Activated CD4-positive, alpha-beta T cell treated with anti-CD3 and anti-CD28 coated beads for 24 hours (primary cell): ENCODE results near the gene TMEM121B.

Experiments used
- DNase-seq, 2 donors: peaks; one replicate each; pipeline ENCODE4 v3.0.0-alpha.2; 2020; ENCODE audit warnings: low read depth in 2 of 2

The TMEM121B gene

DNA sequence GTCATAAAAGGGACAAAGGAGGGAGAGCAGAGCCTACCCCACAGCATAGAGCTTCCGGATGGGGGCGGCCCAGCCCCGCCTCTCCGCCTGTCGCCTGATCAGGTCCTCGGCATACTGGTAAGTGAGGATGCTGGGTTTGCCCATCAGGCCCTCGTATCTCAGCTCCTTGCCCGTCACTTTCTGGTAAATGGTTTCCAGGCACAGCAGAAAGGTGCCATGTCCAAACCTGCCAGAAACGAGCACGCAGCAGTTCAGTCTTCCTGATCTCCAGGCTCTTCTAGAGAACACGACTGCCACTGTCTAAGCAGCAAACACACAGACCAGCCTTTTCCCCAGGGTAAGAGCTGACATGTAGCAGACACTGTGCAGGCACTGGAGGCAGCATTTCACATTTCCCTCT lies 17.4 kb upstream of the TMEM121B start:
- DNase-seq: no peak

DNA sequence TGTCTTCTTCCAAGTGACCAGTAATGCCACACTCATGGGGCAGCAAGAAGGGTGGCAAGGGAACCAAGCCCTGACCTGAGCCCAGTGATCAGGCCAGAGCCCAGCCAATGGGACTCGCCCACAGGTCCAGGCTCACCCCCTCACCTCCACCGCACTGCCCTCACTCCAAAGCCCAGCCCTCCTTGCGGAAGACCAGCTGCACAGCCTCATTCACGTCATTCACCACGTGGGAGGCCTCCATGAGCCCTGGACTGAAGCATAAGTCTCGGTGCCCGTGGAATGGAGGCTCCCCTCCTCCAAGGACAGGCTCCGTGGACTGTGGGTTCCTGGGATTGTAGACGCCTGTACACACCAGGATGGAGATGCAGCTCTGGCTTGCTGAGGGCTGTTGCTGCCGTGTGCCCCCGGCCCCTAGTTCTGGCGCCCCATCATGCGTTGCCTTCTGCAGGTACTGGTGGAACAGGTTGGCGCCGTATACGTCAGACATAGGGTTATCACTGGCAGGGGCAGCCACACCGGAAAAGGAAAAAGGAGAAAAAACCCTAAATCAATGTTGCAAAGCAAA lies 16.8 kb upstream of the TMEM121B start:
- no peak for DNase-seq

DNA sequence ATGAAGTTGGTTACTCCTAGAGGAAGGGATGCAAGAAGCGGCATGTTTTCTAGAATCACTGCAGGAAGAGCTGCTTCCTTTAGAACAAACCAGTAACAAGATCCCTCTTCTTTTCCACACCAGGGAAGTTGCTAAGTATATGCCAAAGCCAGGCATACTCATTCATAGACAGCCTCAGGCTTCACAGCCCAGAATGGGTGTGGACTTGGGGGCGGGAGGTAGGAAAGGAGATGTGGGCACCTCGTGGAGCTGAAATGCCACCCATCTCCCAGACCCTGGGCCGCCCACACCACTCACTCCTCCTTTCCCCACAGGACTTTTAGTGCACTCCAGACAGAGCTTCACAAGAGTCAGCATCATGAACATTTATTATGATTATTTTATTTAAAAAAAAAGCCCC lies 16.0 kb upstream of the TMEM121B start:
- DNase-seq: no peak

DNA sequence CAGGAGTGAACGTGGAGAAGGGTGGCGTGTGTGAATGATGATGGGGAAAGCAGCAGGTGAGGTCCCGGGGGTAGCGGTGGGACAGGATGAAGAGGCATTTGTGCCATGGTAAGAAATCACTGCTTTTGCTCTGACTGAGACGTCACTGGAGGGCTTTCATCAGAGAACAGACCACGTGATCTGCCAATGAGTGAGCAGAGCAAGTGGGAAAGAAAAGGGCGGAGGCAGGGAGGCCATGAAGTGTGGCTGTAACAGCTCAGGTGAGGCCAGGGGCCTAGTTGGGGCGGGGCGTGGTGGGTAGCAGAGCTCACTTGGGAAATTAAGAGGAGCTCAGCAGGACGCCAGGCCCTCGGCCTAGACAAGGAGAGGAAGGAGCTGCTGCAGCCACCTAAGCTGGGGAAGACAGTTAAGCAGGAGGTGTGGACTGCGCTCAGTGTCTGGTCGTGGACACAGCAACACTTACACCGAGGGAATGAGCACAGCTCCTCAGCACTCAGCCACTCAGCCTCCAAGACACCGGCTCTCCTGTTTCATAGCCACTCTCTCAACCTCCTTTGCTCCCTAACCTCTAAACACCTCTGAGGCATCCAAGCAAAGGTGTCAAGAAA lies 14.1 kb upstream of the TMEM121B start:
- DNase-seq: no peak

DNA sequence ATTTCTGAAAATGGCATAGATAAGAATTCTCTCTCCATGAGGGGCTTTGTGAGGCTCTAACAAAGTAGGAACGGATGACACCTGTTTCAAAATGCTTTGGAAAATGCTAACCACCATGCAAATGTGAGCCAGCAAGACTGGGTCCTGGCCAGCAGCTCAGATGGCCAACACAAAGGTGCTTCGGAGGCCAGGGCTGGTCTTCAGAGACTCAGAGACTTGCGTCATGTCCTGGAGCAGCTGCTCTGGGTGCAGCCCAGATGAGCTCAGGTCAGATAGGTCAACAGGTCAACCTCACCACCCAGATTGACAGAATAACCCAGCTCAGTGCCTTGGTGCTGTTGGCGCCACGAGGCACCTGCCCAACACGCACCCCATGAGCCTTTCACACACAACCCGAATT lies 12.0 kb upstream of the TMEM121B start:
- no peak for DNase-seq

DNA sequence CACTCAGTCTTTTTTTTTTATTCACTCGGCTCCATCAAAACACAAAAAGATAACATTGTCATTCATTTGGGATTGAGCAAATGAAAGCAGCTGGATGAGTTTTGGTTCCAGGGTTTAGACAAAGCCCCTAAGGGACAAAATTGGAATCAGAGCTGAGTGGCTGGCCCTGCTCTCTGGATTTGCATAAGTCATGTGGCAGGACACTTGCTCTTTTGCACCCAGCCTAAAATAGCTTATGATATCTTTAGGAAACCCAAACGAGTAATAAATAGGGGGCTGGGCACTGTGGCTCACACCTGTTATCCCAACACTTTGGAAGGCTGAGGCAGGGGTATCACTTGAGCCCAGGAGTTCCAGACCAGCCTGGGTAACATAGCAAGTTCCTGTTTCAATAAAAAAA lies 11.0 kb upstream of the TMEM121B start:
- DNase-seq: no peak

DNA sequence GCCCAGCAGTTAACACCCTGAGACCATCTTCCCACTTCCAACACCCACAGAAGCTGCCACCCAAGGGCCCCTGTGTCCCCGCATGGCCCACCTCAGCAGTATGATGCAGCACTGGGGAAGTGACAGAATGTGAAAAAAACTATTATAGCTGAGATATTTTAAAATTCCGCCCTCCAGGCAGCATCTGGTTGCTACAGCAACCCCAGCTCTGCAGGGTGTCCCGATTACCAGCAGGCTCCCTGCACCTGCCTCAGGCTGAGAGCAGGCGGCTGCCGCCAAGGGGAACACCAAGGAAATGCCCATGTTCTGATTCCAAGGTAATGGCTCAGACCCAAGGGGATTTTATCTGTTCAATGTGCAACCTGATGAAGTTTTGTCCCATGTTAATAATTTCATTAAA lies 10.5 kb upstream of the TMEM121B start:
- no peak for DNase-seq

DNA sequence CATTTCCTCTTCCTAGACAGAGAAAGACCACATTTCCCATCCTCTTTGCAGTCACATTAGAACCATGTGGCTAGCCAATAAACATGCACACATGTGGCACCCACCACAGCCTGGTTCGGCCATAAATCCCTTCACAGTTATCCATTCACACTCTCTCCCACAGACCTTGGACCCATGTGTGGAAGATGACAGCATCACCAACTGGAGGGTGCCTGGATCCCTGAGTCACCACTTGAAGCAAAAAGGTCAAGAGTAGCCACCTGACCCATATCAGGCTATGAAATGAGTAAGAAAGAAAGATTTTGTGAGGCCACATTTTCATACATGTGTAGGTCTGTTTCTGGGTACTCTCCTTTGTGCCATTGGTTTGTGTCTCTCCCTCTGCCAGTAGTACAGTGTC lies 9.0 kb upstream of the TMEM121B start:
- DNase-seq: no peak

DNA sequence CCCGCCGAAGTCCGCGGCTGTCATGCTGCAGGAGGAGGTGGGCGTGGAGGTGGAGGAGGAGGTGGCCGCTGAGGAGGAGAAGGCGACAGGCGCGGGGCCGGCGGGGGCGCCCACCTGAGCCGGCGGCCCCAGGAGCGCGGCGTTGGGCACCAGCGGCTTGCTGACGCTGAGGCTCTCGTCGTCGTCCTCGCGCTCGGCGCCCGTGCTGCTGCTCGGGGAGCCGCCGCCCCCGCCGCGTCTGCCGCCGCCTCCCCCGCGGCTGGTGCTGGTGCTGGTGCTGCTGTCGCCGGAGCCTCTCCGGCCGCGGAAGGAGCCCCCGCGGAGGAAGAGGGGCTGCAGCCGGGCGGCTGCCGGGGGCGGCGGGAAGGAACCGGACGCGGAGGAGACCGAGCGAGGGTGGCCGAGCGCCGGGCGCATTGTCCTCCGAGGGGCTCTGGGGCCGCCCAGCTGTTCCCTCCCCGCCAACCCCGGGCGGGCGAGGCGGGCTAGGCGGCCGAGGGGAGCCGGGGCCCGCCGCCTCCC lies 388 bp downstream of the TMEM121B start:
- no peak for DNase-seq

DNA sequence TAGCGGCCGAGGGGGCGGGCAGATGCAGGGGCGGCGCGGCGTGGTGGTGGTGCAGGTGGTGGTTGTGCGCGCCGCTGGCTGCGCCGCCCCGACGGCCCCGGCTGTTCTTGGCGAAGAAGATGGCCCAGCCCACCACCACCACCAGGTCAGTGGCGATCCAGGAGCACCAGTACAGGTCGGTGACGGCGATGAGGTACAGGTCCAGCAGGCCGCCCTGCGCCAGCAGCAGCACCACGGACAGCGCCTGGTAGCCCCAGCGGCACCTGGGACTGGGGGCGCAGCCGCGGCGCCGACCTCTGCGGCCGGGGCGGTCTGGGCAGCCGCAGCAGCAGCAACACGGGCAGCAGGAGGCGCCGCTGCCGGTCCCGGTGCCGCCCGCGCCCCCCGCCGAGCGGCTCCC lies 879 bp downstream of the TMEM121B start:
- DNase-seq: peak; percentile 35 to 40

DNA sequence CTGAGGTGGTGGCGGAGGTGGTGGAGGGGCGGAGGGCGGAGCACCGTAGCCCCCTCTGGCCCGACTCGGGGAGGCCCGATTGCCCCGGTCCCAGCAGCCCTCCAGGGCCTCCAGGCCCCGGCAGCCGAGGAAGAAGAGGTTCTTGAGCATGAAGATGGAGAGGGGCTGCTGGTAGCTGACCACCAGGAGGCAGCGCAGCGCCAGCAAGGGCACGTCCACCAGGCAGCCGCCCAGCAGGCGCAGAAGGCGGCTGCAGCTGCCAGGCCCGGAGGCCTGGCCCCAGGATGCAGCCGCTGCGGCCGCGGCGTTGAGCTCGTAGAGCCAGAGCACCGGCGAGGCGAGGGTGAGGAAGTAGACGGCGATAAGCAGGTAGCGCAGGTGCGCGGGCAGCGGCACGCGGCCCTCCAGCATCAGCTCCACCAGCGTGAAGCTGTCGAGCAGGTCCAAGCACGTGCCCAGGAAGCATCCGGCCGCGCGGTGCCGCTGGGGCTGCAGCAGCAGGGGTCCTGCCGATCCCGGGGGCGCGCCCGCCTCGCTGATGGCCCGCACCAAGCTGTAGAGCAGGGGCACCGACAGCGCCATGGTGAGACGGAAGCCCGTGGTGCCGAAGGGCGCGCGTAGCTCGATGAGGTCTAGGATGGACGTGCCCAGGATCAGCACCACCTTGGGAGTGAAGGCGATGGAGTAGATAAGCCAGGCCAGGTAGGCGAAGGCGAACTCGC lies 1.5 kb downstream of the TMEM121B start:
- DNase-seq: no peak

DNA sequence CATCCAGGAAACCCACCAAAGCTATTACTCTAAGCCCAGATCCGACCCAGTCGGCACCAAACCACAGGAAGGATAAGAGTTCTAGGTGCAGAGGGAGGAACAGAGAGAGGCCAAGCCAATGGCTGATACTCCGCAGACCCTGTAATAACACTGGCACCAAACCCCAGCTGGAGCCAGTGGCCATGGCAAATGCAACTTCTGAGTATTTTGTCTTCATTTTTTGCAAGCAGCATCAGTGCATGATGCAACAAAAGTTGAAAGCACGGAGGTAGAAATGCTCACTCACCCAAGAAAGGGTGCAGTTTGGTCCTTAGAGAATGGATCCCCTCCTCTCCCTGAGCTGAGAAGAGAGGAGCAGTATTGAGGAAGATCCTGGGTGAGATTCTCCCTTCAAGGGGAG lies 2.8 kb downstream of the TMEM121B start:
- DNase-seq: no peak

DNA sequence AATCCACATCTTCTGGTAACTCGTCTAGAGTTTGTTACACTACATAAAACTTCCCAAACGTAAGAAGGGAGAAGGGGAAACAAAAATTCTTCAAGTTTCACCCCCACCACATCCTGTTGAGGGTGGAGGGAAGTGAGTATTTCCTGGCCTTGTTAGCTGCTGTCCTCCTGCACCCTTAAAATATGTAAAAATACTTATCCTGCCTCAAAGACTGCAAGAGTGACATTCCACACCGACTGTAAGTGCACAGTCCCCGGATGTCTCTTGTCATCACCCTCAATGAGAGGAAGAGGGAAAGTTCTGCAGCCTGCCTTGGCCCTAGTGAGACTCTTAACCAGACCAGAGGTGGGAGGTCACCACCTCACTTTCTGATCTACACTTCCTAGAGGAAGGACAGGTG lies 3.3 kb downstream of the TMEM121B start:
- DNase-seq: no peak

DNA sequence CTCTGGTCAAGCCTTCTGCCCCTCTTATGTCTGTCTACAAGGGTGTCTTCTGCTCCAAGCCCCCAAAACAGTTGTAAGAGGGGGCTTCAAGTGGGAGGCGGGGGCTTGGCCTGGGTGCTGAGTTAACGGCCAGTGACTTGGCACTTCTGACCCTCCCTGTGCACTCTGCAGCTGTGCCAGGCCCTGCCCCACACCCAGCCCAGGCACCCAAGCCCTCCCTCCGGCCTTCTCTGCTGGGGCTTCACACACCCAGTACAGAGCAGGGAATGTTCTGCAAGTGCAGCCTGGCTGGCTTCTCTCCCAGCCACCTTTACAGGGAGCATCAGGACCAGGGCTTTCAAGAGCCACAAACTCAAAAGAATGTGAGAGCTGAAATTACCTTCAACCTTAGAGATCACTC lies 3.8 kb downstream of the TMEM121B start:
- DNase-seq: no peak

DNA sequence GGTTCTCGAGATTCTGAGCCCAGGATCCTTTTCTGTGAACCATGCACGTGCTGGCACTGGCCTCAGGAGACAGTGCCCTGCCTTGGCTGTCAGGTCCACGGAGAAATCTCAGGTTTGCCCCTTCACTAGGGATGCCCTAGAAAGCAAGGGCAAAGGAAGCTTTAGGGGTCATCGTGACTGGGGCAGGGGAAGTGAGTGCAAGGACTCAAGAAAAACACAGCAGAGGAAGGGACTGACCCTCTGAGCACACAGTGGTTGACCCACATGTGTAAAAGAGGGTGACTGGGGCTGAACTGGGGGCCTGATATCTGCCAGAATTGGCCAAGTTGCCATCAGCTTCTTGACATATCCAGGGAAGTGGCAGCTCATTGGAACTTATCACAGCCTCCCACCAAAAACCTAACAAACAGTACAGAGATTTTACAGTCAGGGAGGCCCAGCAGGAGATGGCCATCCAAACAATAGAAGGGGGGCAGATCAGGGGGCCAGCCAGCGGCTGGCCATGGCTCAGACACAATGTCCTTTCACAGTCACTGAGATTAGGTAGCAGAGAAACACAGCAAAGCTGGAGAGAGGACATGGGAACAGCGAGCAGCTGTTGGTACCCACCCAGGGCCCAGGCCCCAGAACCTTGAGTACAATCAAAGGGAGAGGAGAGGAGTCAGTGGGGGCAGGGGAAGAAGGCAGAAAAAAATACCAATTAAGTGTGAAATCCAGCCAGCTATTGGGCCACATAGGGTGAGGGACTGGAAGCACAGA lies 4.4 kb downstream of the TMEM121B start:
- no peak for DNase-seq

DNA sequence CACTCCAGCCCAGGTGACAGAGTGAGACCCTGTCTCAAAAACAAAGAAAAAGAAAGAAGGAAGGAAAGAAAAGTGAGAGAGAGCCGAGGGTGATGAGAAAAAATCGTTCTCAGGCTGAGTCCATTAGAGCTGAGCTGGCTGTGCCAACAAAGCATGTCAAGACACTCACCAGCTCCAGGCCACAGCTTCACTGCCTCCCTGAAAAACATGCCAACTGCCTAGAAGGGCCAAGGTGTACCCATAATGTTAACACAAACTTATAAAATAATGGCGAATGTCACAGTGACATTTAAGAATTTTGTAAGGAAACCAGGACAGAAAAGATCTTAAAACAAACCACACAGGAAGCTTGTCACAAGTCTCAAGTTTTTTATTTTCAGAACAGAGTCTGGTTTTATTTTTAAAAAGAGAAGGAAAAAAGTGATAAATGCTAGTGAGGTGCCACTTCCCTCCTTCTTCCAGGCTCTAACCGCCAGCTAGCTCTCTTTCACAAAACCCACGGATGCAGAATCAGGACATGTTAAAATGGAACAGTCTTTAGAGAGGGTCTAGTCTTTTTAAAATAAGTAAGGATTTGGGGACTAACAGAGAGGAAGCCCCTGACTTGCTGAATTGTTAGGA lies 5.1 kb downstream of the TMEM121B start:
- no peak for DNase-seq

DNA sequence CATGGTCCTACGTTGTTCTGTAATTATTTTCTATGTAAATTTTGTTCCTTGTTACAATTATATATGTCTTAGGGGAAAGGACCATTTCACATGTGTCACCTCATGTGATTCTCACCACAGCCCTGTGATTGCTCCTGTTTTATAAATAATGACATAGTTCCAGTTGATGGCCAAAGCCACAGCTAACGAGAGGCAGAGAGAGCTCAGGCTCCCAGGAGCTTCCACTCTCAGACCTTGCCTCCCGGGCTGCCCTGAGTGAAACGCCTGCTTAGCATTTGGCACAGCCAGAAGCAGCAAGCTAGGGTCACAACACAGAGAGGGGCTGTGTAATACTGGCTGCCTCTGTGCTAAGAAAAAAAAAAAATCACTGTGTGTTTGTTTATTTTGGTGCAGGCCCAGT lies 5.9 kb downstream of the TMEM121B start:
- no peak for DNase-seq

DNA sequence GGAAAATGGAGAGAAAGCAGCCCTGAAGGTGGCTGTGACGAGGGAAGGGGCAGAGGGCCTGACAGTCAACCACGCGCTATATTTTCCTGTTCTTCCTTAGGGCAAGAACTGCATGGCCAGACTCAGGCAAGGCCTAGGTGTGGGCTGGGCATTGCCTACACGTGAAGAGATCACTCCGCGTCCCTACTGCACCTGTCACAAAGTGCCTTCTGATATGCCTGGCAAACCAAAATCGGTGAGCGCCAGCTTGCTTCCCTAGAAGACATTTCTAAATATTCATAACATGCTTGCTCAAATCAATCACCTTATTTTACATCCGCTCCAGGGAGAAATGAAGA lies 6.3 kb downstream of the TMEM121B start:
- DNase-seq: no peak

DNA sequence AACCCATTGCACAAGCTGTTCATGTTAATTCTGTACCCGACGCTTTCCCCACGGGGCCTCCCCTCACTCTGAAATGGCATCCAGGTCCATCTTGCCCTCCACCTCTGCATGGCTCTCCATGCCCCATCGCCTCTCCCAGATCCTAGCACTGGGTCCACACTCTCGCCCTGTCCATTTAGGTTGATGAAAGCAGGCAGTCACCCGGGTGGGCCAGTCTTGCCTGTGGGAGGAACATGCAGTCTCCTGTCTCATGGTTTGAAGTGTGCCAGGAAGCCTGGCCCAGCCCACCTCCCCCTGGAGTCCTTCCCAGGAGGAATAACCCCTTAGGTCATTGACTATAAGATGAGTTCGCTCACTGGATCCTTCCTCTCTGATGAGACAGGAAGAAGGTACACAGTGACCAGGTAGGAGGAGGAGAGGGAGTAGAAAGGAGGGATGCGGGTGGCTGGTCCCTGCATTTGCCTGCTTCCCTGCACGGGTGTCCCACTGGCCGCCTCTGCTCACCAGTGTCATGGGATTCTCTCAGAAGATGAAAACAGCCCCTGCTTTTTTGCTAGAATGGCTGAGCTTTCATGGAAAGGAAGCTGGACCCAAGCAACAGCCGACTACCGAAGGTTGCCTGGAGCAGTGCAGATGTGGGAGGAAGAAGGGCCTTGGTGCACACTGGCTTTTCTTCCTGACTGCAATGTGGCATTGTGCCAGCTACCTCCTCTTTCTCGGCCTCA lies 6.8 kb downstream of the TMEM121B start:
- no peak for DNase-seq

DNA sequence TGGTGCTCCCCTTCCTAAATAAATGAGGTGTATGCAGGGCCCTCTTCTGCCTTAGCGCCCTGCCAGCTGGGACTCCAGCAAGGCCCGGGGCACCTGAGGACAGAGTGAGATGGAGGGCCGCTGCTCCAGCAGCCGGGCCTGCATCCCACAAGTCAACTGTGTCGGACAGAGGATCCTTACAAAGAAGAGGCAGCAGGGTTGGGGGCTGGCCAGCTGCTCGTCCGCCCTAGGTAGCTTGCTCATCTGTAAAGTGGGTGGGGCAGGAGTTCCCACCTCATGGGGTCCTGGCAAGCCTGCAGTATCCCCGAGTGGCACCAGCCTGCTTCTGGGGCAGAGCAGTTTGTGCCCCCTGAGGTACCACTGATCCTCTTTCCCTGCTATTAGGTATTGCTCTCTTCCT lies 7.6 kb downstream of the TMEM121B start:
- DNase-seq: no peak

DNA sequence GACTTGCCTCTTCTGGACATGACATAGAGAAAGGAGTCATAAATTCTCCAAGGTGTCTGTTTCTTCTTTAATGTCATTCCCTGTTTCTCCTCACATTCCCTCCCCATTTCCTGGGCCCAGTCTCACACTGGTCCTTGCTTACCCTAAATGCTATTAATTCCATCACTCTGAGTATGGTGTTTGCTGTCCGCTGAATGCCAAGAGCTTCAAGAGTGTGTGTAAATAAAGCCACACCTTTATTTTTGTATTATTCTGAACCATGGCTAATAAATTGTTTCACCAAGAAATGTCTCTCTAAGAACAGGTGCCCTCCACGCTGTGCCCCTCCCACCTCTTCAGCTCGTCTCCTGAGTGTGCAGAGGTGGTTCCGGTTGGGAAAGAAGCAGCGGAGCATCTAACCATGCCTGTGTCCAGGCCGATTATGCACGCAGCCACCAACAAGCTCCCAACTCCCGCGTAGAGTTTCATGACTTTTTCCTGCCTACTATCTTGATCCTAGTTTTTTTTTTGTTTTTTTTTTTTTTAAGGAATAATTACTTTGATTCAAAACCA lies 8.6 kb downstream of the TMEM121B start:
- DNase-seq: no peak
